ENCODE measurements around the gene FAM78B.

DNA sequence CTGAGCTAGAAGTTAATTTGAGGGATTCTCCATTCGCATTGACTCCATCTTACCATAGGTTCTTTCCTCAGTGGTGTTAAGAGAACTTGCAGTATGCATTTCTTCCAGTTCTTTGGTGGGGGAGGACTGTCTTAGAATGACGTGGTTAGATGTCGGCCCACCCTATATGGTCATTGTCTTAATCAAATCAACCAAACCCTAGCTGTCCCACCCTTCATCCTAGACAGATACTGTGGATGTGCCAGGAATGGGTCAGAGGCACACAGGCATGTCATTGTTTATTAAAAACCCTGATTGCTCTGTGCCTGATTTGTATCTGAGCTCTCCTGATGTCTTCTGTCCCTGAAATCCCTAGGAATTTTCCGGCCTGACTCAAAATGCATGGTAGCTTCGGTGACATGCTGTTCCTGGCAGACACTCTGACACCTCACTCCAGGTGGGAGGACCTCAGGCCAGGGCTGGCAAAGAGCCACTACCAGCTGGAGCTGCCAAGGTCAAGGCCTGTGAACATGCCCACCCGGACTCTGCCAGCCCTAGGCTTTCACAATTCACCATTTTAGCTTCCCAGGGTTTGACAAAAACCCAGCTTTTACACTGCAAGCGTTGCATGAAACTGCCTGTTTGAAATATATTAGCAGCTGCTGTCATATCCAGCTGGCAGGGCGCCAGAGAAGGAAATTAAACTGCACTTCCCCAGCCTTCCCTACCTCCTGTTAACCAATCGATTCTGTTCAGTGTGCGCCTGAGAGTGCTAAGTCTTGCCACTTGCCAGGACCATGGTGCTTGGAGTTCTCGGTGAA lies 134.0 kb downstream of the FAM78B start:
- TF ChIP-seq, protein P1, sequence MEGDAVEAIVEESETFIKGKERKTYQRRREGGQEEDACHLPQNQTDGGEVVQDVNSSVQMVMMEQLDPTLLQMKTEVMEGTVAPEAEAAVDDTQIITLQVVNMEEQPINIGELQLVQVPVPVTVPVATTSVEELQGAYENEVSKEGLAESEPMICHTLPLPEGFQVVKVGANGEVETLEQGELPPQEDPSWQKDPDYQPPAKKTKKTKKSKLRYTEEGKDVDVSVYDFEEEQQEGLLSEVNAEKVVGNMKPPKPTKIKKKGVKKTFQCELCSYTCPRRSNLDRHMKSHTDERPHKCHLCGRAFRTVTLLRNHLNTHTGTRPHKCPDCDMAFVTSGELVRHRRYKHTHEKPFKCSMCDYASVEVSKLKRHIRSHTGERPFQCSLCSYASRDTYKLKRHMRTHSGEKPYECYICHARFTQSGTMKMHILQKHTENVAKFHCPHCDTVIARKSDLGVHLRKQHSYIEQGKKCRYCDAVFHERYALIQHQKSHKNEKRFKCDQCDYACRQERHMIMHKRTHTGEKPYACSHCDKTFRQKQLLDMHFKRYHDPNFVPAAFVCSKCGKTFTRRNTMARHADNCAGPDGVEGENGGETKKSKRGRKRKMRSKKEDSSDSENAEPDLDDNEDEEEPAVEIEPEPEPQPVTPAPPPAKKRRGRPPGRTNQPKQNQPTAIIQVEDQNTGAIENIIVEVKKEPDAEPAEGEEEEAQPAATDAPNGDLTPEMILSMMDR (IDR thresholded peaks at IDR 0.05; ENCODE audit: borderline replicate concordance, extremely low read depth, low read length, poor library complexity, severe bottlenecking) = no peak
- no peak for TF ChIP-seq EZH2 (IDR thresholded peaks at IDR 0.05; ENCODE audit: borderline replicate concordance, low read depth, low read length, severe bottlenecking)

Measured in DND-41 (cell line).